ENCODE data around the gene GSTM5. TPM values are rescaled to one million over a fixed set of nuclear protein-coding genes. Genes with fewer than 3 reads are reported as not detected.

Gene GSTM5
- total RNA-seq, 1 experiment from 2014 or later = not detected

GRCh38 chr1:109722908-109723691 lies 11.0 kb downstream of the GSTM5 start:
- ChIA-PET POLR2A (ENCODE audit: unreplicated experiment) (no interaction called here), CTCF (interaction anchor here (0.6 kb wide), 1 partner anchor 71 kb away, joined by 5 read pairs; no protein-coding TSS in a partner anchor)
- H3K4me1 ChIP-seq (replicated peaks; ENCODE audit: insufficient read depth) = peaks cover 36% of the 10 kb centered on the region
- H3K36me3 ChIP-seq (ENCODE audit: low read depth) = no peaks in the 10 kb centered on the region
- no peak overlapping the region for H3K4me2 ChIP-seq
- no peaks in the 10 kb centered on the region for H3K79me2 ChIP-seq (ENCODE audit: low read depth)
- H2AFZ ChIP-seq = no peak overlapping the region
- no peaks in the 10 kb centered on the region for H3K27me3 ChIP-seq (ENCODE audit: insufficient read depth, low read depth)
- peak in 1 of 2 experiments; percentile 19 for DNase-seq
- H3K4me3 ChIP-seq = no peak overlapping the region
- no peak for TF ChIP-seq EZH2 (IDR thresholded peaks at IDR 0.05; ENCODE audit: low read depth)
- no peak for TF ChIP-seq CTCF (conservative IDR thresholded peaks at IDR 0.05)
- H3F3A ChIP-seq (ENCODE audit: insufficient read depth, low read depth) = peaks cover 25% of the 10 kb centered on the region
- peaks cover 14% of the 10 kb centered on the region for H3K9me3 ChIP-seq (ENCODE audit: insufficient read depth, low read depth)
- no peaks in the 10 kb centered on the region for H3K9me2 ChIP-seq (ENCODE audit: insufficient read depth)
- intact Hi-C loops (cut with micrococcal nuclease; ENCODE audit: unreplicated experiment) = no loop called here
- H3K27ac ChIP-seq = no peak overlapping the region
- no TSS peak for BruUV-seq (replicated peaks)
- no peaks in the 10 kb centered on the region for H4K20me1 ChIP-seq (ENCODE audit: insufficient read depth)

- Histone ChIP-seq H3K9me2 (ENCODE audit: insufficient read depth) (no peaks in the 10 kb centered on the region), H3K36me3 (ENCODE audit: low read depth) (no peaks in the 10 kb centered on the region), H3K4me3 (no peak overlapping the region), H3K79me2 (ENCODE audit: low read depth) (no peaks in the 10 kb centered on the region), H3K4me2 (no peak overlapping the region), H3K27ac (no peak overlapping the region), H4K20me1 (ENCODE audit: insufficient read depth) (no peaks in the 10 kb centered on the region), H3K27me3 (ENCODE audit: insufficient read depth, low read depth) (no peaks in the 10 kb centered on the region), H3K9me3 (ENCODE audit: insufficient read depth, low read depth) (peaks cover 14% of the 10 kb centered on the region), H2AFZ (no peak overlapping the region), H3K4me1 (replicated peaks; ENCODE audit: insufficient read depth) (peaks cover 18% of the 10 kb centered on the region), H3F3A (ENCODE audit: insufficient read depth, low read depth) (peaks cover 7% of the 10 kb centered on the region)
- ChIA-PET CTCF (no interaction called here), POLR2A (ENCODE audit: unreplicated experiment) (no interaction called here)
- intact Hi-C loops (cut with micrococcal nuclease; ENCODE audit: unreplicated experiment) = no loop called here
- DNase-seq = no peak
- BruUV-seq (replicated peaks) = no TSS peak
- no peak for TF ChIP-seq EZH2 (IDR thresholded peaks at IDR 0.05; ENCODE audit: low read depth)
- no peak for TF ChIP-seq CTCF (conservative IDR thresholded peaks at IDR 0.05)
These were observed 12.9 kb downstream of the GSTM5 start for GRCh38 chr1:109724933-109725332.

- no peak for DNase-seq
- no peak overlapping the region; the same call in 1 of the 2 replicates for H2AFZ ChIP-seq
- peaks cover 12% of the 10 kb centered on the region for H3K4me1 ChIP-seq (replicated peaks; ENCODE audit: insufficient read depth)
- TF ChIP-seq CTCF (conservative IDR thresholded peaks at IDR 0.05) (no peak), EZH2 (IDR thresholded peaks at IDR 0.05; ENCODE audit: low read depth) (no peak)
- no peaks in the 10 kb centered on the region for H3K27me3 ChIP-seq (ENCODE audit: insufficient read depth, low read depth)
- H4K20me1 ChIP-seq (ENCODE audit: insufficient read depth) = no peaks in the 10 kb centered on the region
- POLR2A ChIA-PET (ENCODE audit: unreplicated experiment) = no interaction called here
- H3K4me3 ChIP-seq = no peak overlapping the region
- H3K9me3 ChIP-seq (ENCODE audit: insufficient read depth, low read depth) = peaks cover 10% of the 10 kb centered on the region; the same call in 1 of the 2 replicates
- no TSS peak for BruUV-seq (replicated peaks)
- CTCF ChIA-PET = no interaction called here
- H3K36me3 ChIP-seq (ENCODE audit: low read depth) = no peaks in the 10 kb centered on the region
- H3K27ac ChIP-seq = no peak overlapping the region
- H3K79me2 ChIP-seq (ENCODE audit: low read depth) = no peaks in the 10 kb centered on the region
- H3K9me2 ChIP-seq (ENCODE audit: insufficient read depth) = no peaks in the 10 kb centered on the region
- intact Hi-C loops (cut with micrococcal nuclease; ENCODE audit: unreplicated experiment) = no loop called here
- H3K4me2 ChIP-seq = 0 out of 2 replicates have a peak overlapping the region, but pooled peaks have one; percentile 0
- peaks cover 4% of the 10 kb centered on the region; the same call in 1 of the 2 replicates for H3F3A ChIP-seq (ENCODE audit: insufficient read depth, low read depth)
These were observed 13.5 kb downstream of the GSTM5 start for GRCh38 chr1:109725510-109725909.
